SK-N-SH treated with all-trans-retinoic acid at 6 μM for 48 hours (cell line): Measurements from ENCODE around the gene SYDE2.

ENCODE experiments used
- ARNTL ChIP-seq: fragments of 450-650 bp; formaldehyde crosslinking; IDR thresholded peaks from 2 replicates; pipeline ENCODE4 v1.5.0; 2020; ENCODE audit warnings: low read depth, mild to moderate bottlenecking, moderate library complexity, borderline replicate concordance
- CREB5 ChIP-seq: fragments of 250-450 bp; sonication (Bioruptor Pico); IDR thresholded peaks from 2 replicates; pipeline ENCODE4 v1.5.1; 2020; ENCODE audit warnings: low read depth, mild to moderate bottlenecking, moderate library complexity
- OSR1 ChIP-seq: fragments of 250-450 bp; sonication (Bioruptor Pico); IDR thresholded peaks from 2 replicates; pipeline ENCODE4 v1.8.0; 2022; ENCODE audit warnings: moderate library complexity, mild to moderate bottlenecking, inconsistent platforms
- PATZ1 ChIP-seq: fragments of 250-450 bp; sonication (Bioruptor Pico); IDR thresholded peaks from 2 replicates; pipeline ENCODE4 v1.8.0; 2020; ENCODE audit warnings: mild to moderate bottlenecking, moderate library complexity, borderline replicate concordance
- POU6F1 ChIP-seq: fragments of 250-450 bp; sonication (Bioruptor Pico); IDR thresholded peaks from 2 replicates; pipeline ENCODE4 v1.8.0; 2021; ENCODE audit warnings: low read depth, mild to moderate bottlenecking, moderate library complexity, borderline replicate concordance
- SNAI2 ChIP-seq: fragments of 250-450 bp; sonication (Bioruptor Pico); IDR thresholded peaks from 2 replicates; pipeline ENCODE4 v1.5.0; 2020; ENCODE audit warnings: mild to moderate bottlenecking, moderate library complexity
- TCF4 ChIP-seq: fragments of 250-450 bp; sonication (Bioruptor Pico); IDR thresholded peaks from 2 replicates; pipeline ENCODE4 v1.8.0; 2021; ENCODE audit warnings: mild to moderate bottlenecking, moderate library complexity, borderline replicate concordance
- ZC3H10 ChIP-seq: fragments of 250-450 bp; sonication (Bioruptor Pico); IDR thresholded peaks from 2 replicates; pipeline ENCODE4 v1.5.1; 2021; ENCODE audit warnings: mild to moderate bottlenecking, moderate library complexity
- ZFP3 ChIP-seq: fragments of 250-450 bp; sonication (Bioruptor Pico); IDR thresholded peaks from 2 replicates; pipeline ENCODE4 v1.5.0; 2020; ENCODE audit warnings: mild to moderate bottlenecking, moderate library complexity
- ZFP30 ChIP-seq: fragments of 450-650 bp; formaldehyde crosslinking; IDR thresholded peaks from 2 replicates; pipeline ENCODE4 v1.5.0; 2022; ENCODE audit warnings: mild to moderate bottlenecking, moderate library complexity

- TF ChIP-seq CREB5 (no peak), ZFP3 (no peak), PATZ1 (CRISPR knock-in tag) (no peak), OSR1 (CRISPR knock-in tag) (no peak), ZFP30 (CRISPR knock-in tag) (no peak), SNAI2 (no peak), TCF4 (CRISPR knock-in tag) (no peak), POU6F1 (CRISPR knock-in tag) (no peak), ZC3H10 (CRISPR knock-in tag) (no peak), ARNTL (CRISPR knock-in tag) (no peak)
Observed at GRCh38 chr1:85220756-85221201, 20.0 kb upstream of the SYDE2 start.
